Small intestine (tissue), 7 donors: ENCODE data around the gene CYTL1. TPM values are rescaled to one million over a fixed set of nuclear protein-coding genes. Genes with fewer than 3 reads are reported as not detected.

Experiments used
- DNase-seq, 2 donors: peaks; one replicate each; pipeline versions ENCODE4 v3.0.0 to v3.0.0-alpha.2; 2013
- FAIRE-seq: peaks from 2 replicates; lab custom pipeline; 2012; peaks lifted over from hg19 to GRCh38; lab: Jason Lieb, UNC
- H3K27ac ChIP-seq, 3 donors: one replicate each; pipeline ENCODE4 v1.5.1; 2013; ENCODE audit warnings: low read length in 2 of 3, mild to moderate bottlenecking in 2 of 3, control low read depth in 1 of 3, inconsistent platforms in 1 of 3, low read depth in 1 of 3, moderate library complexity in 1 of 3
- H3K27me3 ChIP-seq, 3 donors: one replicate each; pipeline ENCODE4 v1.6.1; 2013; ENCODE audit warnings: low read length in 3 of 3, inconsistent platforms in 1 of 3; ENCODE audit not compliant: control insufficient read depth in 3 of 3, insufficient read depth in 3 of 3
- H3K36me3 ChIP-seq, 3 donors: one replicate each; pipeline ENCODE4 v1.6.1; 2013; ENCODE audit warnings: low read length in 3 of 3, inconsistent platforms in 1 of 3, low read depth in 1 of 3, mild to moderate bottlenecking in 1 of 3, moderate library complexity in 1 of 3; ENCODE audit not compliant: control insufficient read depth in 3 of 3, insufficient read depth in 2 of 3
- H3K4me1 ChIP-seq, 3 donors: one replicate each; pipeline ENCODE4 v1.6.1; 2013; ENCODE audit warnings: low read length in 2 of 3, inconsistent platforms in 1 of 3, low read depth in 1 of 3, mild to moderate bottlenecking in 1 of 3, moderate library complexity in 1 of 3; ENCODE audit not compliant: control insufficient read depth in 3 of 3, insufficient read depth in 2 of 3
- H3K4me3 ChIP-seq, 3 donors: one replicate each; pipeline ENCODE4 v1.5.1; 2013; ENCODE audit warnings: low read length in 3 of 3, control low read depth in 1 of 3, inconsistent platforms in 1 of 3, low read depth in 1 of 3, mild to moderate bottlenecking in 1 of 3, moderate library complexity in 1 of 3
- H3K9me3 ChIP-seq, 2 donors: one replicate each; pipeline ENCODE4 v1.6.1; 2013; ENCODE audit warnings: low read depth in 1 of 2, low read length in 1 of 2; ENCODE audit not compliant: control insufficient read depth in 2 of 2, insufficient read depth in 1 of 2
- WGBS, 3 donors: extraction: QIAGEN DNeasy Blood & Tissue Kit; methylation state at CpG; one replicate each; pipeline ENCODE4 v1.1.7; 2013; 5-methylcytosine and 5-hydroxymethylcytosine counted together
- polyA plus RNA-seq, 4 donors: library from polyadenylated mRNA; stranded (reverse) in 3 of 4; unstranded in 1 of 4; fragments of 200-250 nt in 3 of 4; fragments of 120-200 nt in 1 of 4; gene quantifications; one replicate each; pipeline versions ENCODE4 v1.2.1 to v1.2.3, GENCODE V29; 2013
- donor health status: healthy with polysubstance abuse.
- donor health status: control.
- donor health status: control.
- donor health status: Bipolar disorder and iron deficiency.
- donor health status: healthy.

The CYTL1 gene
- polyA plus RNA-seq, 4 donors, result 0.36 to 4.0 (median 0.81) TPM; not detected in 1

DNA sequence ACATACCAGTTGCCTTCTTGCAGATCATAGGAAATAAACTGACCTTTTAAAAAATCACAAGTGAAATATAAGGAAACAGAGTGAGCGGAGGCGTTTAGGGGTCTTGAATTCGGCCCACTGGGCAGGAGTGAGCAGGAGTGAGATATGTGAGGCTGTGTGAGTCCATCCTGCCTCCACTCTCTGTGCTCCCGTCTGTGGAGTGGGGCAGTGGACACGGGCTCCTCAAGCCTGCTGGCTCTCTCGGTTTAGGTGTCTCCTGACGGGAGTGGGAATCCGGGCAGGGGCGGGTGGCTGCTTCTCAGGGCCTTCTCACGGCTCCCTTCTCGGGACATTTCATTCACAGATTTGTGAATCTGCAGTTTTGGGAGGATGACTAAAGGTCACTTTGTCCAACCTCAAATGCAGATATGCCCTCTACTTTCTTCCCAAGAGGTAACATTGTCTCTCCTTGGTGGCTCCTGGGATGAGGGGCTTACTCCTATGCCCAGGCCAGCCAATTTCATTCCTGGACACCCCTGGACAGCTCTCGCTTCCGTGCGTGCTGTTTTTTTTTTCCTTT, 27.6 kb downstream of the CYTL1 start:
- FAIRE-seq (no peak), DNase-seq (no peak)
- no peaks in the 10 kb centered on the region for H3K9me3 ChIP-seq
- H3K36me3 ChIP-seq, result no peaks in the 10 kb centered on the region
- H3K4me1 ChIP-seq, result no peaks in the 10 kb centered on the region
- no peak overlapping the region for H3K4me3 ChIP-seq
- no peak overlapping the region for H3K27ac ChIP-seq
- 78 to 86% (median 83%) methylated on average over 12 to 14 of the region's 14 CpGs for WGBS, 3 donors
- peaks cover 0 to 3% (median 0%) of the 10 kb centered on the region in 3 donors for H3K27me3 ChIP-seq

DNA sequence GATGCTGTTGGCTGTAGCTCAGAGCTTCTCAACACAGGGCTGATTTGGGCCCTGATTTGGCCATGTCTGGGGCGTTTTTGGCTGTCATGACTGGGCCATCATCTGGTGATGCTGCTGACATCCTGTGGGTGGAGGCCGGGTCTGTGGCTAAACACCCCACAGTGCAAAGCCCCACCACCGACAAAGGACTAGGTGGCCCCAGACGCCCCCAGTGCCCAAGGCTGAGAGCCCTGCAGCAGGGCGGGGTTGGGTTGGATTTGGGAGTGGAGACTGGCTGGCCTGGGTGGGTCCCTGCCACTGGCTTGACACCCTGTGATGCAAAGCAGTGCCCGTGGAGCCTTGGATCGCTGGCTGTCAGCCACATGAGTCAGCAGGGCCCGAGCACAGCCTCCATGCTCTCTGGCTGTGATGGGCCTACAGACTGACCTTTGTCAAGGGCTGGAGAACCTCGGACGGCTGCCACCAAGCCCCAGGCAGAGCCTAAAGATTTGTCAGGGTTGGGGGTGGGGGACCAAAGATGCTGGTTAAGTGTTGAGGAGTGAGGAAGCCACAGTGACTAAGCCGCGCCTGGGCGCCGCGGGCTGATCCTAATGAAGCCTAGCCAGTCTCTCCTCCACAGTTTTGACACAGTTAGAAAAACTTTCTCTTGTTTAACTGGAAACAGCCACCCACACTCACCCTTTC, 28.3 kb downstream of the CYTL1 start:
- no peak overlapping the region for H3K27ac ChIP-seq

DNA sequence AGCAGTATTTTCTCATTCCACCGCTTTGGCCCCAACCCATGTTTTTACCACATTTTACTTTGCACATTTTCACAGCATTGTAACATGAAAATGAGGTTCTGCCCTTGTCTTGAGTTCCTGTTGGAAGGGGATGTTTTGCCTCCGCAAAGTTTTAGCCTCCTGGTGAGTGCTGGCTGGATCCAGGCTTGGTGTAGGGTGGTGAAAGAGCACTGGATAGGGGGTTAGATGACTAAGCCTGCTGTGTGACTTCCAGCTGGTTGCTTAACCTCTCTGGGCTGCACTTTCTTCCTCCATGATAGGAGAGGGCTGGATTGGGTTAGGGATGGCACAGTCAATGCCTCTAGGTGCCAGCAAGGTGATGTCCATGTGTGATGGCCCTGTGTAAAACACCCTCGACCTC, 28.9 kb downstream of the CYTL1 start:
- H3K27me3 ChIP-seq, result peaks cover 0 to 2% (median 0%) of the 10 kb centered on the region in 3 donors
- no peaks in the 10 kb centered on the region for H3K4me1 ChIP-seq
- WGBS, 3 donors, result 75 to 91% (median 82%) methylated on average over 3 of the region's 3 CpGs
- no peak overlapping the region for H3K4me3 ChIP-seq
- H3K9me3 ChIP-seq, result no peaks in the 10 kb centered on the region
- H3K36me3 ChIP-seq, result no peaks in the 10 kb centered on the region
- DNase-seq, result no peak
- FAIRE-seq, result no peak
- H3K27ac ChIP-seq, result no peak overlapping the region

More for the DNA sequence above, 28.3 kb downstream of the CYTL1 start:
- 56 to 67% (median 56%) methylated on average over 15 of the region's 15 CpGs for WGBS, 3 donors
- H3K4me1 ChIP-seq, result no peaks in the 10 kb centered on the region
- peak in 1 of 2 donors; percentile 5 for DNase-seq
- no peak for FAIRE-seq
- H3K4me3 ChIP-seq, result no peak overlapping the region
- H3K27me3 ChIP-seq, result peaks cover 0 to 3% (median 0%) of the 10 kb centered on the region in 3 donors
- H3K9me3 ChIP-seq, result no peaks in the 10 kb centered on the region
- no peaks in the 10 kb centered on the region for H3K36me3 ChIP-seq

DNA sequence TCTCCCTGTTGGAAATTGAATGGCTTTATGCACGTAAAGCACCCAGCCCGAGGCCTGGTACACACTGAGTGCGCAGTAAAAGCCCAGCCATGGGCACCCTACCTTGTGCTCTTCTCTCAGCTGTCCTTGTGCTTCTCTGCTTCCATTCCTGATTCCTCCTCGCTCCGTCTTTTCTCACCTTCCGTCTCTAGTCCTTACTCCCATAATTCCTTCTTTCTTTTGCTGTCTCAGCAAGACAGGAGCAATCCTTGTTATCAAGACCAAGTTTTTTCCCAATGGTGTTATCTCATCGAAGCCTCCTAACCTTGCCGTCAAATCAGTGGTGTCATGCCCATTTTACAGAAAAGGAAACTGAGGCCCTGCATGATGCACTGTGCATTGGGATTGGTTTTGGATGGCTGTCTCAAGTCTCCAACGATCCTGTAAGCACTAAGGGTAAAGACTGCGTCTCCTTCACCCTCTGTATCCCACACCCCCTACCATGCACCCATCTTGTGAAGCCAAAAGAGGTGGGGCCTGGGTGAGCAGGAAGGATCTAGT, 30.1 kb downstream of the CYTL1 start:
- Histone ChIP-seq H3K27ac (no peak overlapping the region), H3K36me3 (no peaks in the 10 kb centered on the region), H3K4me3 (no peak overlapping the region), H3K4me1 (no peaks in the 10 kb centered on the region), H3K9me3 (no peaks in the 10 kb centered on the region), H3K27me3 (no peaks in the 10 kb centered on the region)
- no peak for FAIRE-seq
- WGBS, 3 donors, result 82 to 91% (median 88%) methylated on average over 10 of the region's 10 CpGs
- no peak for DNase-seq

DNA sequence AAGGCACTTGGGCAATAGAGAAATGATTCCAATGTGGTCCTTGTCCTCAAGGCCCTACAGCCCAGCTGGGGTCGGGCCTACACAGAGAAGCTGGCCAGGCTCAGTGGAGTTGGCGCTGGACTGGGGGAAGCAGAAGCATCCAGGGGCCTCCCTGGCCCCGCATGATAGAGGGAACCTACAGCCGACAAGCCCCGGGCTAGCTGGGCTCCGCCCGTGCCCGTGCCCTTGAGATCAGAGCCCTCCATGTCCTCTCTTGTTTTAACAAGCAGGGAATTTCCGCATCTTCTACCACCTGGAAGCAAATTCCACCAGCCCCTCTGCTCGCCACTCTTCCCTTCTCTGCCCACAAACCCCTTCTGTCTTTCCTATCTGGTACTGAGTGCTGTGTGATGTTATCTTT, 31.6 kb downstream of the CYTL1 start:
- Histone ChIP-seq H3K27ac (no peak overlapping the region), H3K4me3 (no peak overlapping the region), H3K36me3 (no peaks in the 10 kb centered on the region), H3K27me3 (no peaks in the 10 kb centered on the region), H3K9me3 (no peaks in the 10 kb centered on the region), H3K4me1 (no peaks in the 10 kb centered on the region)
- FAIRE-seq (no peak), DNase-seq (no peak)
- WGBS, 3 donors, result 73 to 83% (median 79%) methylated on average over 10 of the region's 10 CpGs

DNA sequence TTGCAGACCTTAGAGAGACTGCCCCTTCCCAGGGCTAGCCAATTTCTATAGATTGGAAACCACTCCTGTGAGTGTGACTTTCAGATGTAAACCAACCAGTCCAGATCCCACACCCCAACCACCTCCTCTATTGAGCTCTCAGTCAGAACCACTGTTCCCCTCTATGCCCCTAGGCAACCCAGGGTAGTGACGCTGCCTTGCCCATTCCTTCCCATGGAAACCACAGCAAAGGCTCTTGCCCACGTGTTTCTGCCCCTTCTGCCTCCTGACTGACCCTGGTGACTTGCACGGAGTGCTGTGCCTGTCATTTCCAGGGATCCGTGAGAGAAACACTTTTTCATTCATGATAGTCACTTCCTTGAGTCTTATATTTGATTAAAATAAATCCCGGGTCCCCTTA, 32.4 kb downstream of the CYTL1 start:
- FAIRE-seq (no peak), DNase-seq (no peak)
- no peaks in the 10 kb centered on the region for H3K36me3 ChIP-seq
- no peaks in the 10 kb centered on the region for H3K27me3 ChIP-seq
- no peaks in the 10 kb centered on the region for H3K4me1 ChIP-seq
- no peaks in the 10 kb centered on the region for H3K9me3 ChIP-seq
- no peak overlapping the region for H3K27ac ChIP-seq
- WGBS, 3 donors, result 72 to 78% (median 76%) methylated on average over 5 of the region's 5 CpGs
- H3K4me3 ChIP-seq, result no peak overlapping the region

DNA sequence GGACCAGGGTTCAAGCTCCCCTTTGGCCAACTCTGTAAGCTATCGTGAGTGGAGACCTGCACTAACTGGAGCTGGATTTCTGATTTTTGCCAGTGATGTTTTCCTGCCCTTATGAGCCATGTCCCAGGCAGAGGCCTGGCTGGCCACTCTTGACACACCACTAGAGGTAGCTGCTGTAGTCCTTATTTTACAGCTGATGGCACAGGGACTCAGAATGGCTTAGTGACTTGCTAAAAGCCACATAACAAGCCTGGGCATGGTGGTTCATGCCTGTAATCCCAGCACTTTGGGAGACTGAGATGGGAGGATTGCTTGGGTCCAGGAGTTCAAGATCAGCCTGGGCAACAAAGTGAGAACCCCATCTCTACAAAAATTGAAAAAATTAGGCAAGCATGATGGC, 33.4 kb downstream of the CYTL1 start:
- H3K4me1 ChIP-seq, result no peaks in the 10 kb centered on the region
- H3K9me3 ChIP-seq, result no peaks in the 10 kb centered on the region
- H3K27ac ChIP-seq, result no peak overlapping the region
- H3K27me3 ChIP-seq, result no peaks in the 10 kb centered on the region
- WGBS, 3 donors, result 65 to 82% (median 71%) methylated on average over 1 of the region's 1 CpG
- no peak overlapping the region for H3K4me3 ChIP-seq
- DNase-seq (no peak), FAIRE-seq (no peak)
- no peaks in the 10 kb centered on the region for H3K36me3 ChIP-seq

DNA sequence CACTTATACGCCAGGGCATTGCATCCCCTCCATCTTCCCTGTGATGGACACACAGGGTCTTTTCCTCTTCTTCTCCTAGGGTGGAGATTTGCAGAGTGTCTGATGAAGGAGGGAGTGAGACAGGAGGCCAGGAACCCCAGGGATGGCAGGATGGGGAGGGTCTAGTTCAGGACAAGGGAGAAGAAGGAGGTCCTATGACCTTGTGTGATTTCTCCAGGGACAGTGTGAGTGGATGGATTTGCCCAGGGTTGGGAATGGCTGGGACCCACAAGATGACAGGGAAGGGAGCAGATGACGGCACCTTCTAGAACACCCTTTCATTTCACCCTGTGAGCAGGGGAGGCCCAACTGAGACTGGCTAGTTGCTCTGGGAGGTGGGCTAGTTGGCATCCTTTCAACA, 34.2 kb downstream of the CYTL1 start:
- FAIRE-seq (no peak), DNase-seq (no peak)
- WGBS, 3 donors, result 78 to 91% (median 84%) methylated on average over 2 of the region's 2 CpGs
- no peaks in the 10 kb centered on the region for H3K27me3 ChIP-seq
- H3K4me3 ChIP-seq, result no peak overlapping the region
- H3K27ac ChIP-seq, result no peak overlapping the region
- H3K9me3 ChIP-seq, result no peaks in the 10 kb centered on the region
- H3K36me3 ChIP-seq, result no peaks in the 10 kb centered on the region
- H3K4me1 ChIP-seq, result no peaks in the 10 kb centered on the region
